Measurements from ENCODE around the gene PAIP2. TPM values are rescaled to one million over a fixed set of nuclear protein-coding genes. Genes with fewer than 3 reads are reported as not detected.

The PAIP2 gene
- total RNA-seq, 1 experiment from 2014 or later: 108 TPM

- intact Hi-C loops (cut with micrococcal nuclease): no loop called here
- H3K27ac ChIP-seq (ENCODE audit: low read depth, low read length): no peak overlapping the region
- H2AFZ ChIP-seq (ENCODE audit: low read depth, low read length, poor library complexity, severe bottlenecking): no peak overlapping the region
- POLR2A ChIA-PET: no interaction called here
- no peak overlapping the region for H3K9ac ChIP-seq (ENCODE audit: low read length)
- CTCF ChIA-PET: no interaction called here
- H3K27me3 ChIP-seq (ENCODE audit: insufficient read depth, low read length): no peaks in the 10 kb centered on the region
- peaks cover 28 to 35% of the 10 kb centered on the region in 2 experiments for H3K4me1 ChIP-seq (ENCODE audit: control insufficient read depth in 1 of 2, insufficient read depth in 2 of 2, low read length in 2 of 2)
- DNase-seq (ENCODE audit: low read depth, low spot score): no peak
- ATAC-seq: no peak
- no peak overlapping the region for H3K4me2 ChIP-seq (ENCODE audit: low read length)
- no peaks in the 10 kb centered on the region for H3K9me3 ChIP-seq (ENCODE audit: control insufficient read depth in 1 of 2, insufficient read depth in 1 of 2, low read depth in 1 of 2, low read length in 2 of 2)
- BruUV-seq (replicated peaks): no TSS peak
- TF ChIP-seq EZH2phosphoT487 (IDR thresholded peaks at IDR 0.05; ENCODE audit: borderline replicate concordance) (no peak), SP1 (IDR thresholded peaks at IDR 0.05; ENCODE audit: low read depth) (no peak), REST (IDR thresholded peaks at IDR 0.05; ENCODE audit: low read depth) (no peak), EGR1 (IDR thresholded peaks at IDR 0.05; ENCODE audit: low read depth) (no peak), TCF7L2 (IDR thresholded peaks at IDR 0.05; ENCODE audit: borderline replicate concordance, extremely low read depth, insufficient read depth, insufficient read length) (no peak), RAD21 (IDR thresholded peaks at IDR 0.05; ENCODE audit: low read depth) (no peak), FOSL1 (IDR thresholded peaks at IDR 0.05; ENCODE audit: low read depth) (no peak), ZNF274 (IDR thresholded peaks at IDR 0.05; ENCODE audit: low read depth, low read length) (no peak), SIN3A (IDR thresholded peaks at IDR 0.05; ENCODE audit: low read depth) (no peak), POLR2A (IDR thresholded peaks at IDR 0.05; ENCODE audit: borderline replicate concordance, extremely low read depth, insufficient read depth, insufficient read length) (no peak), ELF1 (IDR thresholded peaks at IDR 0.05; ENCODE audit: borderline replicate concordance, low read depth) (no peak), CTCF (IDR thresholded peaks at IDR 0.05 in 2 of 3, conservative IDR thresholded peaks at IDR 0.05 in 1 of 3; ENCODE audit: borderline replicate concordance in 1 of 3, insufficient read depth in 1 of 3, low read depth in 2 of 3, low read length in 2 of 3) (no peak), MAX (IDR thresholded peaks at IDR 0.05) (no peak), EZH2 (IDR thresholded peaks at IDR 0.05) (no peak), JUND (IDR thresholded peaks at IDR 0.05) (no peak), SRF (IDR thresholded peaks at IDR 0.05; ENCODE audit: low read depth) (no peak), ZBTB33 (IDR thresholded peaks at IDR 0.05; ENCODE audit: extremely low read depth, insufficient replicate concordance, low read length) (no peak), CEBPB (IDR thresholded peaks at IDR 0.05; ENCODE audit: low read depth) (no peak), ZFX (IDR thresholded peaks at IDR 0.05) (no peak), YY1 (IDR thresholded peaks at IDR 0.05; ENCODE audit: extremely low read depth, insufficient replicate concordance, low read depth, low read length) (no peak)
- H3K36me3 ChIP-seq (ENCODE audit: control insufficient read depth in 1 of 2, insufficient read depth in 2 of 2, low read length in 2 of 2): peaks cover 28 to 40% of the 10 kb centered on the region in 2 experiments
- no peaks in the 10 kb centered on the region for H3K9me2 ChIP-seq (ENCODE audit: insufficient read depth)
- H4K20me1 ChIP-seq (ENCODE audit: insufficient read depth): peaks cover 57% of the 10 kb centered on the region
- H3K79me2 ChIP-seq (ENCODE audit: insufficient read depth, low read length): peaks cover 100% of the 10 kb centered on the region
- RAD21 ChIA-PET (ENCODE audit: low non-redundant PET in 1 of 2, low total read pairs in 2 of 2, uncharacterized antibody in 2 of 2, unreplicated experiment in 2 of 2): no interaction called here
- no peak overlapping the region for H3K4me3 ChIP-seq (replicated peaks in 1 of 2; ENCODE audit: low read depth in 1 of 2, low read length in 2 of 2)
Observed at GRCh38 chr5:139314276-139314675, 27.4 kb upstream of the PAIP2 start.

Measured in HCT116 (cell line).